ENCODE data around the gene CARNS1. TPM values are rescaled to one million over a fixed set of nuclear protein-coding genes. Genes with fewer than 3 reads are reported as not detected.

CARNS1 gene, protein sequence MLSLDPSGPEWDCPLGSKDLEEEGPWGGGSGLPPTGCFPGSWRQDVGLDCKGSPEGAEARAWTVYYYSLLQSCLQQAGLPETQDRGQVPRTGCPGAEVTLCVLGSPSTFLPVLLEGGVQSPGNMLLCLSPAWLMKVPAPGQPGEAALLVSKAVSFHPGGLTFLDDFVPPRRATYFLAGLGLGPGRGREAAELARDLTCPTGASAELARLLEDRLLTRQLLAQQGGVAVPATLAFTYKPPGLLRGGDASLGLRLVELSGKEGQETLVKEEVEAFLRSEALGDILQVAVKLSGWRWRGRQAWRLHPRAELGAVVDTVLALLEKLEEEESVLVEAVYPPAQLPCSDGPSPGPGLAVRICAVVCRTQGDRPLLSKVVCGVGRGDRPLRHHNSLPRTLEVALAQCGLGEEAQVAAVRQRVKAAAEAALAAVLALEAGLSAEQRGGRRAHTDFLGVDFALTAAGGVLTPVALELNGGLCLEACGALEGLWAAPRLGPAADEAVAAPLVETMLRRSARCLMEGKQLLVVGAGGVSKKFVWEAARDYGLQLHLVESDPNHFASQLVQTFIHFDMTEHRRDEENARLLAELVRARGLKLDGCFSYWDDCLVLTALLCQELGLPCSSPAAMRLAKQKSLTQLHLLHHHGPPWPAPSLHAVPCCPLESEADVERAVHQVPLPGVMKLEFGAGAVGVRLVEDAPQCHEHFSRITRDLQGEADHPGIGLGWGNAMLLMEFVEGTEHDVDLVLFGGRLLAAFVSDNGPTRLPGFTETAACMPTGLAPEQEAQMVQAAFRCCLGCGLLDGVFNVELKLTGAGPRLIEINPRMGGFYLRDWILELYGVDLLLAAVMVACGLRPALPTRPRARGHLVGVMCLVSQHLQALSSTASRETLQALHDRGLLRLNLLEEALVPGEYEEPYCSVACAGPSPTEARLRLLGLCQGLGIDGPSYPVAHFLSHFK
- total RNA-seq (under 0.01 and 0.17 TPM in 2 replicates), polyA plus RNA-seq (0.02 and 0.05 TPM in 2 replicates), polyA minus RNA-seq (ENCODE audit: low replicate concordance) (not detected in 2 replicates)
- 0.06 and 0.10 TPM in 2 replicates for polyA plus RNA-seq (2012)

DNA sequence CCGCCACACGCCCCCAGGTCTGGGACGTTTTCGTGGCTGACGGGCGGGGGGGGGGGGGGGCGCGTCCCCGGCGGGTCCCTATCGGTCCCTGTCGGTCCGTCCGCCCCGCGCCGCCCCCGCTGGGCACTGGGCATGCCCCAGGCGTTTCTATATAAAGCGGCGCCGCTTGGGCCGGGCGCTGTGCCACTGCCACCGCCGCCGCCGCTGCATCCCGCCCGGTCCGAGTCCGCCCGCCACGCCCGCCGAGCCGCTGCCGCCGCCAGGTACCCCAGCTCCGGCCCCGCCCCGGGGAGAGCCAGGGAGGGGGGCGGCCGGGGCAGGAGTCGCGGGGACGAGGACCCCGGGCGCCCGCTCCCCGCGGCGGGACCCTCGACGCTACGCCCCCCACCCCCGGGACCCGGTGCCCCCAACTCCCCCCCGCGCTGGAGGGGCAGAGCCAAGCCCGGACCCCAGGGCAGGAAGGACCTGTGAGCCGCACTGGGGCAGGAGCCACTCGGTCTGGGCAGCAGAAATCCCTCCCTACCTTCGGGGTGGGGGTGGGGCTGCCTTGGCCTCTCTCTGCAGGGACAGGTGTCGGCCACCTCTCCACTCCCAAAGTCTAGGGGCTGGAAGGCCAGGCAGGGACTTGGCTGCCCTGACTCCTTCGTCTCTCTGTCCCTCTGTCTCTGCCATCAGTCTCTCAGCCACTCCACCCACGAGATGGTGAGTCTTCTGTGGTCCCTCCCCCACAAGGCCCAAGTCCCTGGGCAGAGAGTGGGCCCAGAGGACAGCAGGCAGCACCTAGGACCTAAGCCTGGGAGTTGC is at the start of gene CARNS1:
Gene CARNS1 (plus strand): TSS at position 178 of the 804 bp plus-strand sequence. CDS start 522 bp downstream, at position 700.
- Histone ChIP-seq H3K27ac (ENCODE audit: insufficient read depth, low read length) (no peak within 1 kb of the TSS), H3K27me3 (ENCODE audit: control insufficient read depth, insufficient read depth, low read length) (peaks cover 22% of the 10 kb centered on the region), H3K4me3 (replicated peaks in 1 of 4; ENCODE audit: control extremely low read depth in 1 of 4, insufficient read depth in 1 of 4, low read depth in 3 of 4, low read length in 4 of 4) (no peak within 1 kb of the TSS), H3K79me2 (ENCODE audit: control insufficient read depth, insufficient read depth, low read length) (no peaks in the 10 kb centered on the region), H3K4me2 (ENCODE audit: extremely low read depth, insufficient read depth, low read length) (no peak within 1 kb of the TSS), H2AFZ (ENCODE audit: low read length) (no peak within 1 kb of the TSS), H4K20me1 (ENCODE audit: control insufficient read depth, extremely low read depth, insufficient read depth, low read length) (no peaks in the 10 kb centered on the region), H3K9ac (ENCODE audit: insufficient read depth, low read length) (no peak within 1 kb of the TSS), H3K36me3 (ENCODE audit: control insufficient read depth, insufficient read depth, low read length) (no peaks in the 10 kb centered on the region), H3K9me3 (ENCODE audit: control insufficient read depth, insufficient read depth, low read depth, low read length) (no peaks in the 10 kb centered on the region), H3K4me1 (ENCODE audit: control insufficient read depth, extremely low read depth, insufficient read depth, low read length) (peaks cover 5% of the 10 kb centered on the region)
- DNase-seq (ENCODE audit: low read depth in 2 of 2) = no peak
- TF ChIP-seq, protein P1, sequence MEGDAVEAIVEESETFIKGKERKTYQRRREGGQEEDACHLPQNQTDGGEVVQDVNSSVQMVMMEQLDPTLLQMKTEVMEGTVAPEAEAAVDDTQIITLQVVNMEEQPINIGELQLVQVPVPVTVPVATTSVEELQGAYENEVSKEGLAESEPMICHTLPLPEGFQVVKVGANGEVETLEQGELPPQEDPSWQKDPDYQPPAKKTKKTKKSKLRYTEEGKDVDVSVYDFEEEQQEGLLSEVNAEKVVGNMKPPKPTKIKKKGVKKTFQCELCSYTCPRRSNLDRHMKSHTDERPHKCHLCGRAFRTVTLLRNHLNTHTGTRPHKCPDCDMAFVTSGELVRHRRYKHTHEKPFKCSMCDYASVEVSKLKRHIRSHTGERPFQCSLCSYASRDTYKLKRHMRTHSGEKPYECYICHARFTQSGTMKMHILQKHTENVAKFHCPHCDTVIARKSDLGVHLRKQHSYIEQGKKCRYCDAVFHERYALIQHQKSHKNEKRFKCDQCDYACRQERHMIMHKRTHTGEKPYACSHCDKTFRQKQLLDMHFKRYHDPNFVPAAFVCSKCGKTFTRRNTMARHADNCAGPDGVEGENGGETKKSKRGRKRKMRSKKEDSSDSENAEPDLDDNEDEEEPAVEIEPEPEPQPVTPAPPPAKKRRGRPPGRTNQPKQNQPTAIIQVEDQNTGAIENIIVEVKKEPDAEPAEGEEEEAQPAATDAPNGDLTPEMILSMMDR (conservative IDR thresholded peaks at IDR 0.05 in 1 of 2, IDR thresholded peaks at IDR 0.05 in 1 of 2; ENCODE audit: low read depth in 1 of 2, low read length in 2 of 2) = no peak
- TF ChIP-seq EZH2 (IDR thresholded peaks at IDR 0.05; ENCODE audit: low read length, missing control alignments) = peak; percentile 75

GRCh38 chr11:67365736-67366444 is 49.6 kb upstream of the CARNS1 start:
- no peak overlapping the region for H3K27ac ChIP-seq (ENCODE audit: insufficient read depth, low read length)
- H3K4me3 ChIP-seq (replicated peaks in 1 of 4; ENCODE audit: control extremely low read depth in 1 of 4, insufficient read depth in 1 of 4, low read depth in 3 of 4, low read length in 4 of 4) = no peak overlapping the region

More at GRCh38 chr11:67365736-67366444, 49.6 kb upstream of the CARNS1 start:
- no peak overlapping the region for H2AFZ ChIP-seq (ENCODE audit: low read length)
- H3K36me3 ChIP-seq (ENCODE audit: control insufficient read depth, insufficient read depth, low read length) = peaks cover 12% of the 10 kb centered on the region
- H3K79me2 ChIP-seq (ENCODE audit: control insufficient read depth, insufficient read depth, low read length) = peaks cover 23% of the 10 kb centered on the region
- no peaks in the 10 kb centered on the region for H4K20me1 ChIP-seq (ENCODE audit: control insufficient read depth, extremely low read depth, insufficient read depth, low read length)
- no peak overlapping the region for H3K4me2 ChIP-seq (ENCODE audit: extremely low read depth, insufficient read depth, low read length)
- H3K9ac ChIP-seq (ENCODE audit: insufficient read depth, low read length) = no peak overlapping the region
- DNase-seq (ENCODE audit: low read depth in 2 of 2) = no peak
- no peak for TF ChIP-seq EZH2 (IDR thresholded peaks at IDR 0.05; ENCODE audit: low read length, missing control alignments)
- TF ChIP-seq, protein P1 (conservative IDR thresholded peaks at IDR 0.05 in 1 of 2, IDR thresholded peaks at IDR 0.05 in 1 of 2; ENCODE audit: low read depth in 1 of 2, low read length in 2 of 2) = no peak
- peaks cover 33% of the 10 kb centered on the region for H3K4me1 ChIP-seq (ENCODE audit: control insufficient read depth, extremely low read depth, insufficient read depth, low read length)
- no peaks in the 10 kb centered on the region for H3K9me3 ChIP-seq (ENCODE audit: control insufficient read depth, insufficient read depth, low read depth, low read length)
- H3K27me3 ChIP-seq (ENCODE audit: control insufficient read depth, insufficient read depth, low read length) = no peaks in the 10 kb centered on the region

All from fibroblast of lung (primary cell).